K562 (cell line): Measurements from ENCODE around the gene CNTD1. TPM values are rescaled to one million over a fixed set of nuclear protein-coding genes. Genes with fewer than 3 reads are reported as not detected.
A peak's percentile ranks its signal among the peaks of the same experiment; 100 is the strongest.

Experiments used
- DLX4 ChIP-seq: fragments of 250-450 bp; sonication (Bioruptor Pico); IDR thresholded peaks from 2 replicates; pipeline ENCODE4 v1.6.1; 2021; ENCODE audit warnings: mild to moderate bottlenecking
- KHSRP ChIP-seq: fragments of 450-650 bp; IDR thresholded peaks from 2 replicates; pipeline ENCODE4 v1.6.1; 2017
- PKNOX1 ChIP-seq: fragments of 450-650 bp; IDR thresholded peaks from 2 replicates; pipeline ENCODE4 v1.6.1; 2016
- RFX5 ChIP-seq: IDR thresholded peaks from 2 replicates; pipeline ENCODE4 v1.6.1; 2011; ENCODE audit warnings: low read depth, mild to moderate bottlenecking, improper control_type of control experiment, low read length
- SP2 ChIP-seq: IDR thresholded peaks from 2 replicates; pipeline ENCODE4 v1.6.1; 2011; ENCODE audit warnings: mild to moderate bottlenecking, low read depth, low read length, moderate library complexity; ENCODE audit not compliant: poor library complexity, severe bottlenecking; ENCODE audit errors: extremely low read depth
- TAF7 ChIP-seq: fragments of 450-650 bp; IDR thresholded peaks from 2 replicates; pipeline ENCODE4 v1.6.1; 2016; ENCODE audit warnings: missing genetic modification characterization, missing compliant biosample characterization
- THAP12 ChIP-seq: fragments of 250-450 bp; sonication (Bioruptor Pico); IDR thresholded peaks from 2 replicates; pipeline ENCODE4 v1.9.0; 2021; ENCODE audit warnings: mild to moderate bottlenecking, inconsistent platforms
- ZNF224 ChIP-seq: sonication (generic); formaldehyde crosslinking; IDR thresholded peaks from 2 replicates; pipeline ENCODE4 v1.8.0; 2022; ENCODE audit warnings: mild to moderate bottlenecking, missing genetic modification reagents
- ZNF41 ChIP-seq: fragments of 250-450 bp; sonication (Bioruptor Pico); conservative IDR thresholded peaks from 2 replicates; pipeline ENCODE4 v1.4.0; 2020; ENCODE audit warnings: mild to moderate bottlenecking
- polyA plus RNA-seq, 8 experiments: library from polyadenylated mRNA; depleted of rRNA in 4 of 8; stranded (reverse) in 5 of 8; unstranded in 3 of 8; fragments of >200 nt; fragmentation: Nextera tagmentation in 2 of 8; fragmentation: Illumina TruSeq in 1 of 8; extraction: Ambion mirVana in 2 of 8; extraction: Trizol in 1 of 8; gene quantifications; 2 replicates each; pipeline versions ENCODE4 v1.2.1 to v1.2.3, GENCODE V29; 2011 to 2014; ENCODE audit warnings: inconsistent platforms in 1 of 8, missing spikeins in 1 of 8
- total RNA-seq, 7 experiments: library from RNA; depleted of rRNA in 6 of 7; stranded (reverse); fragments of >200 nt in 6 of 7; fragmentation: Illumina TruSeq in 2 of 7; extraction: Trizol in 2 of 7; gene quantifications; 2 replicates each; pipeline versions ENCODE4 v1.2.1 to v1.2.3, GENCODE V29; 2011 to 2021; ENCODE audit warnings: low replicate concordance in 1 of 7
- TF ChIP-seq, protein P1 (sequence below): fragments of 250-450 bp; sonication (Bioruptor Pico); IDR thresholded peaks from 2 replicates; pipeline ENCODE4 v1.5.0; 2022; ENCODE audit warnings: mild to moderate bottlenecking
- TF ChIP-seq, protein P2 (sequence below): fragments of 450-650 bp; IDR thresholded peaks from 2 replicates; pipeline ENCODE4 v1.6.1; 2017; ENCODE audit warnings: antibody characterized with exemption
- TF ChIP-seq, protein P3 (sequence below): sonication (generic); formaldehyde crosslinking; IDR thresholded peaks from 2 replicates; pipeline ENCODE4 v1.8.1; 2023; ENCODE audit warnings: mild to moderate bottlenecking, missing genetic modification reagents
- TF ChIP-seq, protein P4 (sequence below), 2 experiments: fragments of 450-650 bp in 1 of 2; sonication (generic) in 1 of 2; formaldehyde crosslinking in 1 of 2; IDR thresholded peaks in 1 of 2; conservative IDR thresholded peaks in 1 of 2; 2 replicates each; pipeline versions ENCODE4 v1.6.1 to v1.8.1; 2016 to 2023; ENCODE audit warnings: mild to moderate bottlenecking in 2 of 2, moderate library complexity in 2 of 2, inconsistent platforms in 1 of 2, missing genetic modification reagents in 1 of 2

Gene CNTD1
- total and polyA plus RNA-seq, 9 of the 15 experiments (the other 6 are each of a cell fraction or from before 2014, with no cell fraction given): 0.12 to 0.86 (median 0.41) TPM; not detected in 1

GRCh38 chr17:42798383-42799380, at the start of gene CNTD1, which contains the start of gene COA3 (continued):
- TF ChIP-seq, protein P1, sequence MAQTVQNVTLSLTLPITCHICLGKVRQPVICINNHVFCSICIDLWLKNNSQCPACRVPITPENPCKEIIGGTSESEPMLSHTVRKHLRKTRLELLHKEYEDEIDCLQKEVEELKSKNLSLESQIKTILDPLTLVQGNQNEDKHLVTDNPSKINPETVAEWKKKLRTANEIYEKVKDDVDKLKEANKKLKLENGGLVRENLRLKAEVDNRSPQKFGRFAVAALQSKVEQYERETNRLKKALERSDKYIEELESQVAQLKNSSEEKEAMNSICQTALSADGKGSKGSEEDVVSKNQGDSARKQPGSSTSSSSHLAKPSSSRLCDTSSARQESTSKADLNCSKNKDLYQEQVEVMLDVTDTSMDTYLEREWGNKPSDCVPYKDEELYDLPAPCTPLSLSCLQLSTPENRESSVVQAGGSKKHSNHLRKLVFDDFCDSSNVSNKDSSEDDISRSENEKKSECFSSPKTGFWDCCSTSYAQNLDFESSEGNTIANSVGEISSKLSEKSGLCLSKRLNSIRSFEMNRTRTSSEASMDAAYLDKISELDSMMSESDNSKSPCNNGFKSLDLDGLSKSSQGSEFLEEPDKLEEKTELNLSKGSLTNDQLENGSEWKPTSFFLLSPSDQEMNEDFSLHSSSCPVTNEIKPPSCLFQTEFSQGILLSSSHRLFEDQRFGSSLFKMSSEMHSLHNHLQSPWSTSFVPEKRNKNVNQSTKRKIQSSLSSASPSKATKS: no peak
- TF ChIP-seq, protein P2, sequence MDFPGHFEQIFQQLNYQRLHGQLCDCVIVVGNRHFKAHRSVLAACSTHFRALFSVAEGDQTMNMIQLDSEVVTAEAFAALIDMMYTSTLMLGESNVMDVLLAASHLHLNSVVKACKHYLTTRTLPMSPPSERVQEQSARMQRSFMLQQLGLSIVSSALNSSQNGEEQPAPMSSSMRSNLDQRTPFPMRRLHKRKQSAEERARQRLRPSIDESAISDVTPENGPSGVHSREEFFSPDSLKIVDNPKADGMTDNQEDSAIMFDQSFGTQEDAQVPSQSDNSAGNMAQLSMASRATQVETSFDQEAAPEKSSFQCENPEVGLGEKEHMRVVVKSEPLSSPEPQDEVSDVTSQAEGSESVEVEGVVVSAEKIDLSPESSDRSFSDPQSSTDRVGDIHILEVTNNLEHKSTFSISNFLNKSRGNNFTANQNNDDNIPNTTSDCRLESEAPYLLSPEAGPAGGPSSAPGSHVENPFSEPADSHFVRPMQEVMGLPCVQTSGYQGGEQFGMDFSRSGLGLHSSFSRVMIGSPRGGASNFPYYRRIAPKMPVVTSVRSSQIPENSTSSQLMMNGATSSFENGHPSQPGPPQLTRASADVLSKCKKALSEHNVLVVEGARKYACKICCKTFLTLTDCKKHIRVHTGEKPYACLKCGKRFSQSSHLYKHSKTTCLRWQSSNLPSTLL: no peak
- no peak for TF ChIP-seq RFX5
- no peak for TF ChIP-seq PKNOX1
- no peak for TF ChIP-seq ZNF41 (CRISPR knock-in tag)
- no peak for TF ChIP-seq DLX4
- peak; percentile 55; the same call in 1 of the 2 replicates for TF ChIP-seq TAF7 (tag)
- TF ChIP-seq THAP12: 0 out of 2 replicates have a peak, but pooled peaks have one; percentile 29
- TF ChIP-seq ZNF224 (CRISPR knock-in tag): no peak
- TF ChIP-seq KHSRP: no peak
- TF ChIP-seq, protein P3, sequence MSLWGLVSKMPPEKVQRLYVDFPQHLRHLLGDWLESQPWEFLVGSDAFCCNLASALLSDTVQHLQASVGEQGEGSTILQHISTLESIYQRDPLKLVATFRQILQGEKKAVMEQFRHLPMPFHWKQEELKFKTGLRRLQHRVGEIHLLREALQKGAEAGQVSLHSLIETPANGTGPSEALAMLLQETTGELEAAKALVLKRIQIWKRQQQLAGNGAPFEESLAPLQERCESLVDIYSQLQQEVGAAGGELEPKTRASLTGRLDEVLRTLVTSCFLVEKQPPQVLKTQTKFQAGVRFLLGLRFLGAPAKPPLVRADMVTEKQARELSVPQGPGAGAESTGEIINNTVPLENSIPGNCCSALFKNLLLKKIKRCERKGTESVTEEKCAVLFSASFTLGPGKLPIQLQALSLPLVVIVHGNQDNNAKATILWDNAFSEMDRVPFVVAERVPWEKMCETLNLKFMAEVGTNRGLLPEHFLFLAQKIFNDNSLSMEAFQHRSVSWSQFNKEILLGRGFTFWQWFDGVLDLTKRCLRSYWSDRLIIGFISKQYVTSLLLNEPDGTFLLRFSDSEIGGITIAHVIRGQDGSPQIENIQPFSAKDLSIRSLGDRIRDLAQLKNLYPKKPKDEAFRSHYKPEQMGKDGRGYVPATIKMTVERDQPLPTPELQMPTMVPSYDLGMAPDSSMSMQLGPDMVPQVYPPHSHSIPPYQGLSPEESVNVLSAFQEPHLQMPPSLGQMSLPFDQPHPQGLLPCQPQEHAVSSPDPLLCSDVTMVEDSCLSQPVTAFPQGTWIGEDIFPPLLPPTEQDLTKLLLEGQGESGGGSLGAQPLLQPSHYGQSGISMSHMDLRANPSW (CRISPR knock-in tag): peak; percentile 80; the same call in 1 of the 2 replicates
- TF ChIP-seq SP2: no peak
- TF ChIP-seq, protein P4, sequence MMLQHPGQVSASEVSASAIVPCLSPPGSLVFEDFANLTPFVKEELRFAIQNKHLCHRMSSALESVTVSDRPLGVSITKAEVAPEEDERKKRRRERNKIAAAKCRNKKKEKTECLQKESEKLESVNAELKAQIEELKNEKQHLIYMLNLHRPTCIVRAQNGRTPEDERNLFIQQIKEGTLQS (IDR thresholded peaks at IDR 0.05): no peak
- TF ChIP-seq, protein P4 (CRISPR knock-in tag; conservative IDR thresholded peaks at IDR 0.05): no peak
